ENCODE measurements around the gene HES2. TPM values are rescaled to one million over a fixed set of nuclear protein-coding genes. Genes with fewer than 3 reads are reported as not detected.
"Not testable (repeated sequence)": the region's sequence is repeated elsewhere in the genome, so short reads cannot be mapped to it uniquely, and the experiment has no call there.

HES2 gene
- polyA plus RNA-seq, 5 donors: 0.04 to 0.24 (median 0.22) TPM

- DNase-seq: no peak
Observed at GRCh38 chr1:6454856-6455751, 35.4 kb upstream of the HES2 start.

DNA sequence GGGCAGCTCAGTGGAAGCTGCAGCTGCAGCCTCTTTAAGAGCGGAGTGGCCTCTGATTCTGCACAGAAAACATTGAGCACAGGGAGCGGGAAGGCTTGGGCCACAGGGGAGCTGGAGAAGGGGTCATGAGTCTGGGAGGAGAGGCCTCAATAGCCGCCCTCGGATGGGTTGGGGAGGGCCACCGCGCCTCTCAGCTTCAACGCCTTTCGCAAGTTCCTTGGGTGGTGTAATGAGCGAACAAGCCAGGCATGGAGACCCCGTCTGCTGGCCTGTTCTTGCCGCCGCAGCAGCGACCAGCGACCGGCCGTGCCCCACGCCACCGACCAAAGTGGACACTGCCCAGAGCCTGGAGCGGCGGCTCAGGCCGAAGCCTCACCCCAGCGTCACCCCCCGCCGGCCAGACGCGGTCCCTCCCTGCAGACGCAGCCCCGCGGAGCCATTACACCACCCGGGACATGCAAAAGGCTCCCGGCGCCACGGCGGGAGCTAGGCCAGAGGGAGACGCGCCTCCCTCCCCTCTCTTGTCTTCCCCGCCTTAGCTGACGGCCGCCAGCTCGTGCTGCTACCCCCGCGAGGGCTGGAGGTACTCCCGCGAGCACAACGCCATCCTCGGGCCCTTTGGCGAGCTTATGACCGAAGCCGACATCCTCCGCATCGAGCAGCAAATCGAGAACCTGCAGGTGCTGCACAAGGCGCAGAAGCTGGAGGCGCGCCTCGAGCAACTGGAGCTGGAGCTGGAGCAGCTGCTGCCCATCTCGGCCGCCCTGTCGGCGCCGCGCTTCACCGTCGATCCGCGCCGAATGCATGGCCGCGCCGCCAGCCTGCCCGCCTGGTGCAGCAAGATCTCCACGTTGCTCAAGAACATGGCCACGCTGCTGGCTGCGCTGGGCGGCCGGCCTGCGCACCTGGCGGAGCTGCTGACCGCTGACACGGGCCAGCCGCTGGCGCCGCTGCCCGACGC is 34.5 kb upstream of the HES2 start:
- DNase-seq: not testable (repeated sequence)

DNA sequence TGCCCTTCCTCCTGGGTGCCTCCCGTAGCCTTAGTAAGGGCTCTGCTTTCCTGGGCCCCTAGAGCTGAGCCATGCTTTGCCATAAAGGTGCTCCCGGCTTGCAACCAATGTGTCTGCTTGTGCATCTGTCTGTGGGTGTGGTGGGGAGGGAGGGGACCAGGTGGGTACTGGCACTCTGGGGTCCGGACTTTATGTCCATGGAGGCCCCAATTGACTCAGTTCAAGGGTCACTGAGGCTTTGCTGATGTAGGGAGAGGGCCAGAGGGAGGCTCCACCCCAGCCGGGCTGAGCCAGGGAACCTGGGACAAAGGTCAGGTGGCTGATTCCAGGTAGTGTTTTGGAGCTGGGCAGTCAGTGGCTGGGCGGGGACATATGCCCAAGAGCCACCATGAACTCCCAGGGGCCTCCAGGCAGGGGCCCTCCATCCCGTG is 31.2 kb upstream of the HES2 start:
- no peak for DNase-seq

DNA sequence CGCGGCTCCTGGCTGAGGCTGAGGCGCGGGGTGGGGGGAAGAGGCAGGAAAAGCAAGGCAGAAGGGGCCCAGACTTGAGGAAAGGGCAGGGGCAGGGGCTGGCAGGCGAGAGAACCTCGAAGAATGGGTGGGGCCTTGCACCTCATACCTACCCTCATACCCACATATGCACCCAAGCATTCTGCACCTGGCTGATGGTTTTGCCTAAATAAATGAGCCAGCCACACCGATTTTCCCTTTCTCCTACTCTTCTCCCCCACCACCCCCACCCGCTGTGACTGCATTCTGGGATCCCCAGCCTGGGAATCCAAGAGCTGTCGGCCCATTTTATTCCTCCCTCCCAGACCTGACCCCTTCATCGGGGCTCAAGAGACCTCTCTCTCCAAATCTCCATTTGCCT is 30.8 kb upstream of the HES2 start:
- DNase-seq: not testable (repeated sequence)

DNA sequence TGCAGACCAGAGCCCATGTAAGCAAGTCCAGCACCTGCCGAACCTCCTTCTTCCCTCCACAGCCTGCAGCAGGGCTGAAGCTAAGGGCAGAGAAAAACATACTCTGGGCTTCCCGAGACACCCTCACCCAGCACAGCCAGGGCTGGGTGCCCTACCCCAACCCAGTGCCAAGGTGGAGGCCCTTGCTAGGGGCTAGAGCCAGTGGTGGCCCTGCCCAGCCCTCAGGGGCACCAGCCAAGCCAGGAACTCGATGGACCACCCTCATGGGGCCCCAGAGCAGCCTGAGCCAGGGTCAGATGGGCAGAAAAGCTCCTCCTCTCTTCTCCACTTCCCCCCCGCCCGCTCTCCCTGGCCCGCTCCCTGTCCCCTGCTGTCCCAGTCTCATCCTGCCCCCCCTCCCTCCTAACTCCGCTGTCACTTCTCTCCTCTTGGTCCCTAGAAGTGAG is 30.3 kb upstream of the HES2 start:
- DNase-seq: no peak

DNA sequence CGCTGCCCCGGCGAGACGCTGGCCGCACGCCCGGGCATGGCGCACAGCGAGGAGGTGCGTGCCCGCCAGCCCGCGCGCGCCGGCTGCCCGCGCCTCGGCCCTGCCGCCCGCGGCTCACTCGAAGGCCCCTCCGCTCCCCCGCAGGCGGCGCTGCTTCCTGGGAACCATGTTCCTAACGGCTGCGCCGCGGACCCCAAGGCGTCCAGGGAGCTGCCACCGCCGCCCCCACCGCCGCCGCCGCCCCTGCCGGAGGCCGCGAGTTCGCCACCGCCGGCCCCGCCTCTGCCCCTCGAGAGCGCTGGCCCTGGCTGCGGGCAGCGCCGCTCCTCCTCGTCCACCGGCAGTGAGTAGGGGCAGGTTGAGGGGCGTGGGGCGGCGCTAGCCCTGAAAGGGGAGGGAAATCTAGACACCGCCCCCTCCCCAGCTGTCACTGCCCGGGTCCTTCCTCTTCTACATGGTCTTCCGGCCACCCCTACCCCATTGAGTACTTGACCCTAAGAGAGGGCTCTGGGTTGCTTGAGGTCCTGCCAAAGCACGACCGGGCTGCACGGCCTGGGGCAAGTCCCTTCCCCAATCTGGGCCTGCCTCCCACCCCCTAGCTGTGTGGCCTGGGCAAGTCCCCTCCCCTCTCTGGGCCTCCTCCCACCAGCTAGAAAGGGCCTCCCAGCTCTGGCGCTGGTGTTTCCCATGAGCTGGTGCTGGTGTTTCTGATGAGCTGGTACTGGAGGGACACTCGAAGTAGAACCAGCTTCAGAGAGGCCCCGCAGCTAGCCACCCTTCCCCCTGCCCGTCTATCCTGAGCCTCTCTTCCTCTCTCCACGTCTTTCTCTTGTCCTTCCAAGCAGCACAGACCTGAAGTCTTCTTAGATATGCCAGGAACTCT is 29.3 kb upstream of the HES2 start:
- DNase-seq: no peak

DNA sequence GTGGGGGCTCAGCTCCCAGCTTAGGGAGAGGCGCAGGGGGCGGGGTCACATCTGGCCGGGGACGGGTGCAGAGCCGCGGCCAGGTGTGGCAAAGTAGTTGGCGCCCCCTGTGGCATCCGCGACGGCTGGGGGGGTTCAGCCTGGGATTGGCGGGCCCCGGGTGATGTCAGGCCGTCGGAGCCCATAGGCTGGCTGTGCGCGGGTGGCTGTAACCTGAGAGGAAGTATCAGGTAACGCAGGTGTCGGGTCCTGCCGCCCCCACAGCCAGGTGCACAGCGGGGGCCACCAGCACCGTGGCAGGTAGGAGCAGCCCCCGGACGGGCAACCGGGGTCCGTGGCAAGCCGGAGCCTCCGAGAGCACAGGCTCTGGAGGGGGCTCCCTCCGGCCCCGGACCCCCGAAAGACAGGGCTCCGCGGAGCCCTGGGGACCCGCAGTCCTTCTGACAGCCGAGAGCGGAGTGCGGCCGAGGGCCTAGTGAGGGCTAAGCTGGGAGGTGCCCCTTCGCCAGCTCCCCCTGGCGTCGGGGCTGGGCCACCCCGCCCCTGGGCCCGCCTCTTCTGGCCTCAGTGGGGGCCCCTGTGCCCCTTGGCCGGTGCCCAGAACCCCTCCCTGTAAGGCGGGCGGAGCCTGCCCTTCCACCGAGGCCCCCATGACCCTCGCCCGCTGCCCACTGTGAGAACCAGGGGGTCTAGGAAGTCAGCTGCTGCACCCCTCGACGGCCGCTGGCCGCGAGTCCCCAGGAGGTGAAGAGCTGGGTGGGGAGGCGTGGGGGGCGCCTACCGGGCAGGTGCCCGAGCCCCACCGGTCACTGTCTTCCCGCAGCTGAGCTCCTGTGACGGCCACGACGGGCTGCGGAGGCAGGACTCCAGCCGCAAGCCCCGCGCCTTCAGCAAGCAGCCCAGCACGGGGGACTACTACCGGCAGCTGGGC is 28.4 kb upstream of the HES2 start:
- no peak for DNase-seq

DNA sequence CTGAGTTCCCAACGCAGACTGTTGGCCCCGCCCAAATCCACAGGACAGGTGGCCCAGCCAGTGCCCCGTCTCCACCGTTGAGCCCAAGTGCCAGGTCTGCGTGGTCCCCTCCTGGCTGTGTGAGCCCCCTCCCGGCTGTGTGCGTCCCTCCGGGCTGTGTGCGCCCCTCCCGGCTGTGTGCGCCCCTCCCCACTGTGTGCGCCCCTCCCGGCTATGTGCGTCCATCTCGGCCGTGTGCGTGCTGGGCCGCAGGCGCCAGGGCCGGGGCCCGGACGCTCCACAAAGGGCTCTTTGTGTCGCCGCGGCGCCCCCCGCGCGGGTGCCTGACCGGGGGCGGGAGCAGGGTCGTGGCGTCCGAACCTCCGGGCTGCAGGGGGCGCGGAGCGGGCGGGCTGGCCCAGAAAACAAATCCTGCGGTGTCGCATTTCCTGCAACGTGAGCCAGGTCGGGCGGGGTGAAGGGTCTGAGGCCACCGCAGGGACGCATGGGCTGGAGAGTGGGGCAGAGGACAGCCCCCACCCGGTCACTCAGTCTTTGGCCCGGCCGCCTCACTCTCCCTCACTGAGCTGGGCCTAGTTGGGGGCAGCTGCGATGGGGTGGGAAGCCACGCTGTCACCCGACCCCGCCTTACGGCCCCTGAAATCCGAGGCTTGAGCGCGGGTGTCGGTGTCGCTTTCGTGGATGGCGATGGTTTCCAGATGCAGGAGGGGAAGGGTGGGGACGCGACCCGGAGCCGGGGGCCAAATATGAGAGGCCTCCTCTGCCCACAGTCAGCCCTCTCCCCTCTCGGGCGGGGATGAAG is 27.5 kb upstream of the HES2 start:
- no peak for DNase-seq

- DNase-seq: no peak
Observed at GRCh38 chr1:6446665-6447015, 26.9 kb upstream of the HES2 start.

- not testable (repeated sequence) for DNase-seq
Observed at GRCh38 chr1:6445929-6446328, 26.2 kb upstream of the HES2 start.

GRCh38 chr1:6445062-6445763 is 25.5 kb upstream of the HES2 start:
- DNase-seq: no peak

- DNase-seq: no peak
Observed at GRCh38 chr1:6444377-6444776, 24.7 kb upstream of the HES2 start.

- DNase-seq: no peak
Observed at GRCh38 chr1:6443339-6444115, 23.8 kb upstream of the HES2 start.

DNA sequence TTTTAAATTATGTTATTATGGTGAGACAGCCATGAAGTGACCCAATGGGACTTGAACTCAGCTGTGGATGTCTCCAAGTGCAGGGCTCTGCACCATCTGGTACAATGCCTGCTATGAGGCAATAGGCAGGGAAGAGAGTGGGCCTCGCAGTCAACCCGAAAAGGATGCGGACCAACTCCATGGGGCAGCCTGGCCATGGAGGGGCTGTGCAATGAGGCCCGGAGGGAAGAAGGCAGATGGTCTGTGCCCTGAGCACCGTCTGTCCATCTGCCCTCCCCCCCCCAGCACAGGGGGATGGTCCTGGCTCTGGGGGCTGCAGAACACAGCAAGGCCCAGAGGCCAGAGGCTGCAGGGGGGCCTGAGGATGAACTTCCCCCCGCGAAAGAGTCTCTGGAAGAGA is 21.9 kb upstream of the HES2 start:
- no peak for DNase-seq

GRCh38 chr1:6440198-6441126 is 20.7 kb upstream of the HES2 start:
- no peak for DNase-seq

GRCh38 chr1:6438047-6438525 is 18.4 kb upstream of the HES2 start:
- no peak for DNase-seq
